Muscle layer of colon (tissue), 2 donors: ENCODE results near the gene DEFB132.
"Not testable (repeated sequence)": the region's sequence is repeated elsewhere in the genome, so short reads cannot be mapped to it uniquely, and the experiment has no call there.

ENCODE experiments used
- H3K27ac ChIP-seq: one replicate; pipeline ENCODE4 v1.7.0; 2013; ENCODE audit warnings: low read depth, mild to moderate bottlenecking, low read length, moderate library complexity
- H3K27me3 ChIP-seq, 2 donors: one replicate each; pipeline ENCODE4 v1.7.0; 2013; ENCODE audit warnings: low read length in 2 of 2, mild to moderate bottlenecking in 2 of 2; ENCODE audit not compliant: insufficient read depth in 2 of 2, control insufficient read depth in 1 of 2
- H3K36me3 ChIP-seq: one replicate; pipeline ENCODE4 v1.7.0; 2013; ENCODE audit warnings: mild to moderate bottlenecking, low read length; ENCODE audit not compliant: insufficient read depth
- H3K4me1 ChIP-seq: one replicate; pipeline ENCODE4 v1.7.0; 2013; ENCODE audit warnings: mild to moderate bottlenecking, low read length; ENCODE audit not compliant: insufficient read depth
- H3K4me3 ChIP-seq, 2 donors: one replicate each; pipeline ENCODE4 v1.7.0; 2013; ENCODE audit warnings: low read length in 2 of 2, low read depth in 1 of 2, mild to moderate bottlenecking in 1 of 2, moderate library complexity in 1 of 2
- H3K9ac ChIP-seq: one replicate; pipeline ENCODE4 v1.7.0; 2013; ENCODE audit warnings: low read length
- H3K9me3 ChIP-seq: one replicate; pipeline ENCODE4 v1.7.0; 2013; ENCODE audit warnings: mild to moderate bottlenecking, low read length
- donor health status: abdominal sarcoma.
- donor health status: Adenocarcinoma of cecum.

DEFB132 gene

DNA sequence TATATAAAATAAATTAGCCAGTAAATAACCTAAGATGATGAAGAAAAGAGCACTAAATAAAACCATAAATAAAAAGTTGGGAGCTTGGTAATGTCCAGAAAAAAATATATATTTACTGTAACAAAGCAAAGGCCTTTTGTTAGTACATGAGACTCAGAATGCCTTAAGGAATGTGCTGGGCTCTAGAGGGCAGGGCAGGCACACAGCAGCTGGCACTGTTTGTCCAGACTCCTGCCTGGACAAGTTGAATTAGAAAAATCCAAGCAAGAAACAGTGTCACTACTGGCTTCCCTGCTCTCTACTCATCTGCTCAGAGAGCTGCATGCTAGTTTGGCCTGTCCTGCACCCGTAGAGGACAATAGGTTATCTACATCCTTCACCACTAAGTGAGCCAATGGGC lies 21.6 kb upstream of the DEFB132 start:
- no peaks in the 10 kb centered on the region for H3K9me3 ChIP-seq
- H3K36me3 ChIP-seq, result no peaks in the 10 kb centered on the region
- H3K4me1 ChIP-seq, result no peaks in the 10 kb centered on the region
- no peak overlapping the region for H3K4me3 ChIP-seq
- H3K27ac ChIP-seq, result no peak overlapping the region
- no peaks in the 10 kb centered on the region for H3K27me3 ChIP-seq
- H3K9ac ChIP-seq, result no peak overlapping the region

- Histone ChIP-seq H3K27ac (no peak overlapping the region), H3K9me3 (no peaks in the 10 kb centered on the region), H3K4me3 (no peak overlapping the region)
Observed at GRCh38 chr20:237489-237888, 20.0 kb upstream of the DEFB132 start.

GRCh38 chr20:237929-238328 lies 19.6 kb upstream of the DEFB132 start:
- Histone ChIP-seq H3K27ac (no peak overlapping the region), H3K9ac (no peak overlapping the region), H3K36me3 (no peaks in the 10 kb centered on the region), H3K4me1 (no peaks in the 10 kb centered on the region), H3K4me3 (no peak overlapping the region), H3K27me3 (no peaks in the 10 kb centered on the region), H3K9me3 (no peaks in the 10 kb centered on the region)

More at GRCh38 chr20:237489-237888, 20.0 kb upstream of the DEFB132 start:
- H3K4me1 ChIP-seq, result no peaks in the 10 kb centered on the region
- no peak overlapping the region for H3K9ac ChIP-seq
- H3K36me3 ChIP-seq, result no peaks in the 10 kb centered on the region
- H3K27me3 ChIP-seq, result no peaks in the 10 kb centered on the region

DNA sequence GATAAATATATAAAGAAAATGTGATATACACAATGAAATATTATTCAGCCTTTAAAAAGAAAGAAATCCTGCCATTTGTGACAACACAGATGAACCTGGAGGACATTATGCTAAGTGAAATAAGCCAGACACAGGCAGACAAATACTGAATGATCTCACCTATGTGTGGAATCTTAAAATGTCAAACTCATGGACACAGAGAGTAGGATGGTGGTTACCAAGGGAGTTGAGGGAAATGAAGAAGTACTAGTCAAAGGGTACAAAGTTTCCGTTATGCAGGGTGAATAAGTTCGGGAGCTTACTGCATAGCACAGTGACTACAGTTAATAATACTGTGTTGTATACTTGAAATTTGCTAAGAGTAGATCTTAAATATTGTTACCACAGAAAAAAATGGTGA lies 14.6 kb upstream of the DEFB132 start:
- Histone ChIP-seq H3K4me1 (no peaks in the 10 kb centered on the region), H3K36me3 (no peaks in the 10 kb centered on the region), H3K4me3 (no peak overlapping the region), H3K27ac (no peak overlapping the region), H3K9me3 (no peaks in the 10 kb centered on the region), H3K9ac (no peak overlapping the region), H3K27me3 (no peaks in the 10 kb centered on the region)

- Histone ChIP-seq H3K4me1 (no peaks in the 10 kb centered on the region), H3K27ac (no peak overlapping the region), H3K4me3 (no peak overlapping the region), H3K27me3 (no peaks in the 10 kb centered on the region), H3K9me3 (no peaks in the 10 kb centered on the region), H3K36me3 (no peaks in the 10 kb centered on the region), H3K9ac (no peak overlapping the region)
Observed at GRCh38 chr20:251354-251753, 6.2 kb upstream of the DEFB132 start.

DNA sequence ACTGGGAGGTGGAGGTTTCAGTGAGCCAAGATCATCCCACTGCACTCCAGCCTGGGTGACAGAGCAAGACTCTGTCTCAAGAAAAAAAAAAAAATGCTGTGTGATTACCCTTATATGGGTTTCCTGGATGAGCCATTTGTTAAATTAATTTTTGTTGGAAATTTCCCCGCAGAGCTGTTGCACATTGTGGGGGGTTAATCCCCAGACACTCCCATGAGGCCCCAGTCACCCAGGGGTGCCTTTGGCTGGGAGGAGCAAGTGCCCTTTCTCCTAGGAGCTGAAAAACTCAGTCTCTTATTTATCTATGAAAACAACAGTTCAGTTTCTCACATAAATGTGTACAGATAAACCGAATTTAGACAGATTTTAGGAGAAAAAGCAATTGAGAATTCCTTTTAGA lies 4.7 kb upstream of the DEFB132 start:
- H3K4me3 ChIP-seq, result no peak overlapping the region
- H3K27ac ChIP-seq, result no peak overlapping the region
- H3K4me1 ChIP-seq, result no peaks in the 10 kb centered on the region
- H3K9me3 ChIP-seq, result no peaks in the 10 kb centered on the region
- H3K27me3 ChIP-seq, result no peaks in the 10 kb centered on the region
- H3K36me3 ChIP-seq, result no peaks in the 10 kb centered on the region
- no peak overlapping the region for H3K9ac ChIP-seq

- not testable (repeated sequence) for H3K4me1 ChIP-seq, H3K9me3 ChIP-seq, H3K27me3 ChIP-seq, H3K36me3 ChIP-seq, H3K27ac ChIP-seq, H3K9ac ChIP-seq, H3K4me3 ChIP-seq
Observed at GRCh38 chr20:253447-253846, 4.1 kb upstream of the DEFB132 start.

- no peaks in the 10 kb centered on the region for H3K4me1 ChIP-seq
- no peaks in the 10 kb centered on the region for H3K27me3 ChIP-seq
- no peaks in the 10 kb centered on the region for H3K36me3 ChIP-seq
- H3K27ac ChIP-seq, result no peak overlapping the region
- H3K9me3 ChIP-seq, result no peaks in the 10 kb centered on the region
- H3K4me3 ChIP-seq, result no peak overlapping the region
- no peak overlapping the region for H3K9ac ChIP-seq
Observed at GRCh38 chr20:258269-258858, 840 bp downstream of the DEFB132 start.

GRCh38 chr20:258963-259362 lies 1.4 kb downstream of the DEFB132 start:
- Histone ChIP-seq H3K9me3 (no peaks in the 10 kb centered on the region), H3K4me3 (no peak overlapping the region)

DNA sequence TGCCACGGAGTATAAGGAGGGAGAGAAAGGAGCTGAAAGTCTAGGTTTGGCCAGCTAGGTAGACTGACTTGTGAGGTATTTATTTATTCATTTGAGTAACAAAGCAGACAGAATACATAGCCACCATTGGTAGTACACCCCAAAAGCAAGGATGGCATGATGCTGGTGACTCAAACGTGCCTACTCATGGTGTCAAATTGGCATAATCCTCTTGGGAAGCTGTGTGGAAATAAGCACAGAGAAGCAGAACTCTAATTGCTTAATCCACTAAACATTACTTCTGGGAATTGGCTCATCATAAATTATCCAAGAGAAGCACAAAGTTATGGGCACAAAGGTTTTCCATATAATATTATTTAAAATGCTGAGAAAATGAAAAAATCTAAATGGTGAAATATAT lies 2.5 kb downstream of the DEFB132 start:
- Histone ChIP-seq H3K9ac (no peak overlapping the region), H3K4me3 (no peak overlapping the region), H3K9me3 (no peaks in the 10 kb centered on the region), H3K27me3 (no peaks in the 10 kb centered on the region), H3K36me3 (no peaks in the 10 kb centered on the region), H3K27ac (no peak overlapping the region), H3K4me1 (no peaks in the 10 kb centered on the region)

More at GRCh38 chr20:258963-259362, 1.4 kb downstream of the DEFB132 start:
- Histone ChIP-seq H3K4me1 (no peaks in the 10 kb centered on the region), H3K27ac (no peak overlapping the region), H3K27me3 (no peaks in the 10 kb centered on the region), H3K36me3 (no peaks in the 10 kb centered on the region), H3K9ac (no peak overlapping the region)

- Histone ChIP-seq H3K9ac (no peak overlapping the region), H3K27ac (no peak overlapping the region), H3K27me3 (no peaks in the 10 kb centered on the region), H3K4me3 (no peak overlapping the region), H3K4me1 (peaks cover 5% of the 10 kb centered on the region), H3K36me3 (no peaks in the 10 kb centered on the region), H3K9me3 (no peaks in the 10 kb centered on the region)
Observed at GRCh38 chr20:263701-264100, 6.2 kb downstream of the DEFB132 start.
